Globus pallidus (tissue), 1 donor: ENCODE measurements around the gene NPEPL1.
"Not testable (repeated sequence)": the region's sequence is repeated elsewhere in the genome, so short reads cannot be mapped to it uniquely, and the experiment has no call there.

Experiments
- DNase-seq: peaks from one replicate; pipeline ENCODE4 v3.0.0-alpha.2; 2015; ENCODE audit warnings: low spot score

Gene NPEPL1

GRCh38 chr20:58692579-58693225, at the start of gene NPEPL1:
Gene NPEPL1, plus strand, starts transcription at chr20:58692800. Its CDS starts 101 bp downstream, at chr20:58692901.
- peak; percentile 63 for DNase-seq

GRCh38 chr20:58642896-58643295, 49.7 kb upstream of the NPEPL1 start:
- not testable (repeated sequence) for DNase-seq

DNA sequence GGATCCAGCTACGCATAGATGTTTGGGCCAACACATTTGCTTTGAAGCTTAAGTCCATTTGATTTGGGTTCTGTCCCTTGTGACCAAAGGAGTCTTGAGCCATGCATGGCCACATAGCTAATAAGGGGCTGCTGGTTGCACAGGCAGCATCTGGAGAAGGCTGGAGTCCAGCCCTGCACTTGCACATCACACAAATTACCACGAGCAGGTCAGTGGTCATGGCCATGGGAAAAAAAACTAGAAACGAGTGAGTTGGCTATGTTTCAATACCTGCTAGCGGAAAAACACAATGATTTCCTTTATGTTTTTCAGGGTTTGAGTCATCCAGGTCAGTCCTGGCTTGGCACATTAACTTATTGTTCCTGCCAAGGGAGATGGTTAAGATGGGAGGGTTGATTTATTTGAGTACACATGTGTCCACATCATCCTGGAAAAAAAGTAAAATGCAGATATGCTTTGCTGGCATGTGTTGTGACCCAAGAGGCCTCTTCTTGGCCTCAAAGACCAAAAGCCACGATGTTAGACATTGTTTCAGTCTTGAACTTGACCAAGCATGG, 47.1 kb upstream of the NPEPL1 start:
- no peak for DNase-seq

- no peak for DNase-seq
These were observed 46.3 kb upstream of the NPEPL1 start for GRCh38 chr20:58646257-58646656.

- DNase-seq = no peak
These were observed 45.9 kb upstream of the NPEPL1 start for GRCh38 chr20:58646703-58647102.

DNA sequence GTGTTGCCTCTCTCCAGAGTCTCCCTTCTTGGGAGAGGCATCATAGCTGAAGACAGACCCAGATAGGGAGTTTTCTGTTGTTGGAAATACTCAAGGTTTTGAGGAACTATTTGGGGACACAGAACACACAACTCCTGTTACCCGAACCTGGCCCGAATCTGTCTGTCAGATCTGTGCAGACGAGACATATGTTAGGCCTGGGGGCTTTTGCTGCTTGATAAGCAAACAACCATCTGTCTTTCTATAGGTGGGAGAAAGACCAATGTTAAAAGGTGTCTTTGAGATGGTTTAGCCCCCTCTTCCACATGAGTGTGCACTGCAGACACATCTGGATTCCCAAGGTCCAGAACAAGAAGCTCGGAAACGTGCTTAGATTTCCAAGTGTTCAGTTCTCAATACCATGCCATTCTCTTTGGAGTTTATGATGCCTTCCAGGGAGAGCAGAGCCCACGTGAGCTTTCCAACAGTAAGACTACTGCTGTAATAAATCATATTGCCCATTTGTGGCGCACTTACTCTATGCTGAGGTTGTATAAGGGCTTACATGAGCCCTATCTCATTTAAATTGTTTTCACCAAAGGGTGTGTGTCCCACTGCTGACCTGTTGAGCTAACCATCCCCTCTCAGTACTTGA, 45.3 kb upstream of the NPEPL1 start:
- DNase-seq = no peak

DNA sequence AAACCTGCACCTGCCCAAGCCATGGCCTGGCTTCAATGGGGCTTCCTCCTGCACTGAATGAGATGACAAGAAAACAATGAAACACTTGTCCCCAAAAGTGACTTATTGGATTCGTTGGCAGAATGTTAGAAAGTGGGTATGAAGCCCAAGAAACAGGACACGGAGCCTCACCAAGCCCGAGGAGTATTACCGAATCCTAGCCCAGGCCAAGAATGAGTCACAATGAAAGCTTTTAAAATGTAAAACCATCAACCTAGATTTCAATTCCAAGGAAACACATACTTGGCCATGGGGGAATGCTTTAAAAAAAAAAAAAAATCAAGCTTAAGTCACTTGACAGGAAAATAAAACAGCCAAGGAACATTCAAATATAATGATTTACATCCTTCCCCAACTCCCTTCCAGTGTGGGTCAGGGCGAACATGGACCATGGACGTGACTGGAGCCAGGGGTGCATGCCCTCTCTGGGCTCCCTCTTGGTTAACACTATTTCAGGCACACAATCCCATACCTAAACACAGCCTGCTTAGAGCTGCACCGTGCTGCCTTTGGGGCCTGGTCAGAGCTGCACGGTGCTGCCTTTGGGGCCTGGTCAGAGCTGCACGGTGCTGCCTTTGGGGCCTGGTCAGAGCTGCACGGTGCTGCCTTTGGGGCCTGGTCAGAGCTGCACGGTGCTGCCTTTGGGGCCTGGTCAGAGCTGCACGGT, 44.7 kb upstream of the NPEPL1 start:
- peak; percentile 42 for DNase-seq

GRCh38 chr20:58648502-58648825, 44.1 kb upstream of the NPEPL1 start:
- DNase-seq = not testable (repeated sequence)

DNA sequence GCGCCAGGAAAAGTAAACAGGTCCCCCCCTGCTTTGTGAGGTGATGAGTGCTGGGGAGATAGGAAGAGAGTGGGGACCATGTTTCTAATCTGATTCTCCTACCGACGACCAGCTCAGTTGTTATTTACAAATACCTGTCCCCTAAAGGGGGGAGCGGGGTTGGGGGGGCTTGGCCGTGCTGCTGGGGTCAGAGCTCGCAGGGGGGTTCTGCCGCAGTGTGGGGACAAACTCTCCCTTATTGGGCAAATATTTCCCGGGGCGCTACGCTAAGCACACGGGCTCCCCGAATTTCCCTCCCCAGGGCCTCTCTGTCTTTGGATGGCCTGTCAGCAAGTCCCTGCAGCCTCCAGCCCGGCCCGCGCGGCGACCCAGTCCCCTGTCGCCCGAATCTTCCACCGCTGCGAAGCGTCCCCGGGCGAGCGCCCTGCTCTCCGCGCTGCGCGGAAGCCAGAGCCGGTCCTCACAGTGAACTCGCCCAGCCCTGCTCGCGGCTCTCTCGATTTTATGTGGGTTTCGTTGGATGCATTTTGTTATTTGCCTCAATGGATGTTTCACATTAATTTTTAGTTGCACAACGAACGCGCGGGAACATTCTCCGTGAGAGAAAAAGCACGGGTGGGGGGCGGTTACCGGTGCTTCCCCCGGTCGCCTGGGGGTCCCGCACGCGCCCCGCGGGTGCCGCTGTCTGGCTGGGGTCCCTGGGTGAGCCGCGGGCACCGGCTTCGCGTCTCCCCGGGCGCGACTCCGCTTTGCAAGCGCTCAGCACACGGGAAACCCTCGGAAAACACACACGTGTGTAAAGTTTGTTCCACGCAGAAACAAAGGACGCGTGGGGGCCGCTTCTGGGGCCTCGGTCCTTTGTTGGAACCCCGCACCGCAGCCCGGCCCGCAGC, 43.1 kb upstream of the NPEPL1 start:
- no peak for DNase-seq

- DNase-seq = no peak
These were observed 42.3 kb upstream of the NPEPL1 start for GRCh38 chr20:58650181-58650775.

DNA sequence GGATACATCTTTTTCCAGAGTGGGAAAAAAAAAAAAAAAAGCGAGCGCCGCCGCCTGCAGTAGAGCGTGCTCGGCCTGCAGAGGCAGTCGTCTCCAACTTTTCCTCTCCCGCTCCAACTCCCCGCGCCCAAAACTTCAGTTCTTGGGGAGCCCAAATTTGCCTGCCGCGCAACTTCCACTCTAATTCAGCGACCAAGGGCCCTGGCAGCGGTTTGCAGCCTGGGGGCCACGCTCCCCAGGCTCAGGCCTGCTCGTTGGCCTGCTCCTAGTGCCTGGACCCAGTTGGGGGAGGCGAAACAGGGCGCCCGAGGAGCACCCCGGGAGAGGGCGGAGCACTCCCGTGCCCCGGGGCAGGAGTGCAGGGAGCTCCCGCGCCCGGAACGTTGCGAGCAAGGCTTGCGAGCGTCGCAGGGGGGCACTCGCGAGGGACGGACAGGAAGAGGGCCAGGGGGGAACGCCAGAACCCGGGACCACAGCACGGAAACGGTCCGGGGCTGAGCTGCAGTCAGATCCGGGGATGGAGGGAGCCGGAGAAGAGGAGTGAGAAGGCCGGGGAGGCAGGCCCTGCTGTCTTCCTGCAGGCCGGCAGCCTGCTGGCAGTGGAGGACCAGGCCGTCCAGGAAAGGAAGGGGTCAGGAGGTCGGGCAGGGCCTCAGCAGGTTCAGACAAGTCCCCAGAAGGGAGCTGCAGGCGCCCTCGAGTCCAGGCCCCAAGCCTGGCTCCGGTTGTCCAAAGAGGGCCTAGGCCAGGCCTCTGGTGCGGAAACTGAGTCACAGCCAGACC, 41.6 kb upstream of the NPEPL1 start, which contains the start of gene STX16:
TSS of gene STX16 (plus strand) at position 508 of the 783 bp plus-strand sequence. CDS start 724 bp downstream, outside the sequence.
- peak; percentile 91 for DNase-seq

GRCh38 chr20:58651559-58651945, 41.0 kb upstream of the NPEPL1 start:
- DNase-seq = peak; percentile 70

GRCh38 chr20:58651946-58652605, 40.5 kb upstream of the NPEPL1 start:
- DNase-seq = peak; percentile 62

GRCh38 chr20:58652606-58653294, 39.9 kb upstream of the NPEPL1 start:
- DNase-seq = no peak

GRCh38 chr20:58654337-58654736, 38.3 kb upstream of the NPEPL1 start:
- no peak for DNase-seq

DNA sequence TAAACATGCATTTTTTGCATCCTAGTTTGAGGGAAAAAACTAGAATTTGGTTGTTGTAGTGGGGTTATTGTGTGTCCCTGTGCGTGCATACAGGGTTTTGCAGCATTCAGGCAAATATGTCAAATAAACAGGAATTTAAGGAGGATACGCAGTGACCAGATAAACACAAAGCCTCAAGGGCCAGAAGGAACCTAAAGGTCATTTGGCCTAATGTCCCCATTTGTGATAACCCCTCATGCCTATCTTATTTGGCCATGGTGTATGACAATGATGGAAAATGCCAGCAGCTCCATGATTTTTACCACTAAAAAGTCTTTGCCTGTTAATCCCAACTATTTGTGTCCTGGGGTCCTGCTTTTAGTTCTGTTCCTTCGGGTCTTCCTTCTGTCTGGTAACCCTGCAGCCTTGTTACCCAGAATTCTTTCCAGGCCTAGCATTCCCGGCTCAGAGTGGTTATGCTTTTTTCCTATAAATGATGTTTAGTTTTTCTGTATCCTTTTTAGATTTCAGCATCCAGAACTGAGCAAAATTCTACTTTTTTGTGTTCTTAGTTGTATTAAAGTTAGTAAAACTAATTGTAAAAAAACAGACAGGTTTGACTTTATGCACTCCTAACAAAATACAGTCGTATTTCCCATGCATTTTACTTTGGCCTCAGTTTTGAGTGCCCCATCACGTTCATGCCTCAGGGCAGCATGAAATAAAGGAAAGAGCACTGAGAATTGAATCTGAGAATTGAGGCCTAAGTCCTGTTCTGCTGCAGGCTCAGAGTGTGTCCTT, 37.1 kb upstream of the NPEPL1 start:
- no peak for DNase-seq

DNA sequence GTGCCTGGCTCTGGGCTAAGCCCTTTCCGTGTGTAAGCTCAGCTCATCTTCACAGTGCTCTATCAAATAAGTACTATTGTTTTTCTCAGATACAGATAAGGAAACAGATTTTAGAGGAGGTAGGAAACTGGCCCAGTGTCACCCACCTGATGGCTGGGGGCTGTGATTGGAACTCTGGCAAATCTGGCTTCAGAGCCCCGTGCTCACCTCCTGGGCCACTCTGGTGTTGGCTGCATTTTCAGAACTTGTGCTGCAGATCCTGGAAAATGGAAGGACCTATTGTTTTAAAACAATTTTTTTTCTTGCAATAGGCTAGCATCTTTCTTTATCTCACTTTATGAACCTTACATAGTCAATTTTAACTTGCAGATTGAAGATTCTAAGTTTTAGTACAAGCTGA, 35.8 kb upstream of the NPEPL1 start:
- no peak for DNase-seq

GRCh38 chr20:58657262-58657661, 35.3 kb upstream of the NPEPL1 start:
- DNase-seq = no peak

- no peak for DNase-seq
These were observed 34.6 kb upstream of the NPEPL1 start for GRCh38 chr20:58657986-58658385.
